SKM-1 treated with dmso at 0.1 percent for 144 hours (cell line): ENCODE data around the gene STUB1.

ENCODE experiments used
- DNase-seq: peaks from one replicate; lab custom pipeline; 2025; ENCODE audit not compliant: unreplicated experiment; lab: John Stamatoyannopoulos, UW

Gene STUB1

DNA sequence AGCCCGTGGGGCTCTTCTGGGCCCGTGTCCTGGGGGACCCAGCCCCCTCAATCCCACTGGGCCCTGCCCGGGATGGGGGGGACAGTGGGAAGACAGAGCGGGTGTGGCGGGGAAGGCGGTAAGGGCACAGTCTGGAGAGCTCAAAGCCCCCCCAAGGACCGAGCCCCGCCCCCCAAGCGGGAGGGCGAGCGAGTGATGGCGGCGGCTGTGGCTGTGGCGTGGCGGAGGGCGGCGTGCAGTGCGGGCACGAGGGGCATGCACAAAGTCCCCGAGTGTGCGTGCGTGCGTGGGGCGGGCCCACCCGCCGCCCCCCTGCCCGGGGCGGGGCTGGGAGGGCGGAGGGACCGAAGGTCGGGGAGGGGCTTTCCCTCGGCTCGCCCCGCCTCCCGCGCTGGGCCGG, 13.6 kb downstream of the STUB1 start:
- no peak for DNase-seq

DNA sequence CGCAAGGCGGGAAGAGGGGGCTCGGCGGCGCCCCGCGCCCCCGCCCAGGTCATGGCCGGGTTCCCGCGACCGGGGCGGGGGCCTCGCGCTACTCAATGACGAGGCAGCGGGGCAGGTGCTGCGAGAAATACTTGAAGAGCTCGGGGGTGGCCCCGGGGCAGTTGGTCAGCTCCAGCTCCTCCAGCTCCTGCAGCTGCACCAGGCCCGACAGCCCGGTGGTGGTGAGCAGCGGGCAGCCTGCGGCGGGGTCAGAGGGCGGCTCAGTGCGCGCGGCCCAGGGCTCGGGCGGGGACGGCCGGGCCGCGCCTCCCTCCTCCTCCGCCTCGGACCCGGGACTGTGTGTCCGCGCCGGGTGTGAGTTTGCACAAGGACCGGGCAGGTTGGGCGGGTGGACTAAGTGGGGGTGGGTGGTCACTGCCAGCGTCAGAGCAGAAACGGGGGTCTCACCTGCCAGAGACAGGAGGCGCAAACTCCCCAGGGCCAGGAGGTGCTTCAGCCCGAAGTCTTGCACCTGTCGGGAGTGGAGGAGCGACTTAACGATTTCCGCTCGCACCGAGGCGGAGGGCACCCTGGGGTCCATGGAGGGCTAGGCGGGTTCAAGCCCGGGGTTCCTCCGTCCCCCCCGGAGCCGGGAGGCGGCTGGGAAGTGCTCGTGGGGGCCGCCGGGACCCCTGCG, 14.1 kb downstream of the STUB1 start:
- no peak for DNase-seq

- no peak for DNase-seq
Observed at GRCh38 chr16:694863-695354, 14.7 kb downstream of the STUB1 start.

GRCh38 chr16:695355-696089, 15.3 kb downstream of the STUB1 start:
- no peak for DNase-seq

DNA sequence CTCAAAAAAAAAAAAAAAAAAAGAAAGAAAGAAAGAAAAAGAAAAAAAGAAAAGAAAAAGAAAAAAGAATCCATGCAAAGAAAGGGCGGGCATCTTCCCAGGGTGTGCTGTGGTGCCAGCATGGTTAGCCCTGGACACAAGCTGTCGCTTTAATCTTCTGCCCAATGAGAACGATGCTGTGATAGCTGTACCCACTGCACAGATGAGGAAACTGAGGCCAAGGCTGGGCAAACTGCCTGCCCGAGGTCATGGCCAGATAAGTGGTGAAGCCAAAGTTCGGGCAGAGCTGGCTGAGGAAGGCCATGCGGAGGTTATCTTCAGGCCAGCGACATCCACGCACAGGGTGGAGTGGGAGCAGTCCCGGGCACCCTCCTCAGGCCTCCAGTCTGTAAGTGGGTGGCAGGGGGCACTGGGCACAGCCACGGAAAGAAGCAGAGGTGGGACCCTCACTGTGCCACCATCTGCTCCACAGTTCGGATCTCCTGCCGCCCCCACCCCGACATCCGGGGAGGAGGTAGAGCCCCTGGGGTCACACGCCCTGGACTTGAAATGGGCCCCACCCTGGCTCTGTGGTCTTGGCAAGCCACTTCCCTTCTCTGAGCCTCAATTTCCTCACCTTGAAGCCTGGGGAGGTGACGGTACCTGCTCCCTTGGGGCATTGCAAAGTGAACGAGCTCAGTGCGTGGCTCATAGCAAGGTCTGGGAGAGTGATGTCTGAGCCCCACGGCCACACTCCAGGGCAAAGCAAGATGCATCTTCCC, 18.9 kb downstream of the STUB1 start:
- no peak for DNase-seq

DNA sequence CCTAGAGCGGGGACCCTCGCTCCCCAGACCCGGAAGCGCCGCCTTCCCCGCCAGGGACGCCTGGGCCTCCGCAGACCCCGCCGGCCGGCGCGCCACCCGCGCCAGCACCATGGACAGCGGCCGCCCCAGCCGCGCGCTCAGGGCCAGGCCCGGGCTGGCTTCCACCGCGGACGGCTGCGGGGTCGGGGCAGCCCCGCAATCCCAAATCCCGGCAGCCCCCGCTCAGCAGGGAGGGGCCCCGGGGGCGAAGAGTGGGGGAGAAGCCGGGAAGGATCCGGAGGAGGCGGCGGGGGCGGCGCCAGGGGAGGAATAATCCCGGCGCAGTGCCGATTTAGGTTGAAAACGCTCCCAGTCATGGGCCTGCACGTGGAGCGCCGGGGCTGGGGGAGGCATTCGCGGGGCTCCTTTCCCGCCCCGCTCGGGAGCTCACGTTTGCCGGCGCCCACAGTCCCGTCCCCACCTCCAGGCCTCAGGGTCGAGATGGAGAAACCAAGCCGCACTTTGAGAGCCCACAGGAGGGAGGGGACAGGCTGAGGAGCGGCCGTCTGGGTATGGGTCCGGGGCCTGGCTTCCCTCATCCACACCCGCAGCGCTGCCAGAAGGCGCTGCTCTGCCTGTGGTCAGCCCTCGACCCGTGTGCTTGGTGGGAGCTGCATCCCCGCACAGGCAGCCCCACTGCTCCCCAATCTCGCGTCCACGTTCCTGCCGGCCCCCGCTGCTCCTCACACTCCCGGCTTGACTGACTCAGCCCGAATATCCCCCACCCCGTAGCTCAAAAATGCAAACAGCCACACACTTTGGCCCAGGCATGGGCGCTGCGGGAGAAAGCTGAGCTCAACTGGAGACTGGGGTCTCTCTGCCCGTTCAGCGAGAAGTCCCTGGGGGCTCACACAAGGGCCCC, 20.7 kb downstream of the STUB1 start:
- no peak for DNase-seq

DNA sequence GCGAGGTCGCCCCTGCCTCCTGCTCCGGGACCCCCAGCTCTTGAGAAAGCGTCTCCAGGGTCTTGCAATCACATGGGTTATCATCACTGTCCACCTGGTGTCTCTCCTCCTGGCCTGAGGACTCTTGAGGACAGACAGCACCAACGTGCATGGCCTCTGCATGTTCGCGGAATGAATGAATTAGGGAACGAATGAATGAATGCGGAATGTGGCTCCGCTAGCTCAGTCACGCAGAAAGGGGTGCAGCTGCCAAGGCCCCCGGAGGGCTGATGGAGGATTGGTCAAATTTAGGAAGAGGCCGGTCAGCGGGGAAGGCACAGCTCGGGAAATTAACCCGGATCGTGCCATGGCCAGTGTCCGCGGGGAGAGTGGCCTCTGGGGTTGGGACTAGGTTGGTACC, 22.1 kb downstream of the STUB1 start:
- DNase-seq: no peak

DNA sequence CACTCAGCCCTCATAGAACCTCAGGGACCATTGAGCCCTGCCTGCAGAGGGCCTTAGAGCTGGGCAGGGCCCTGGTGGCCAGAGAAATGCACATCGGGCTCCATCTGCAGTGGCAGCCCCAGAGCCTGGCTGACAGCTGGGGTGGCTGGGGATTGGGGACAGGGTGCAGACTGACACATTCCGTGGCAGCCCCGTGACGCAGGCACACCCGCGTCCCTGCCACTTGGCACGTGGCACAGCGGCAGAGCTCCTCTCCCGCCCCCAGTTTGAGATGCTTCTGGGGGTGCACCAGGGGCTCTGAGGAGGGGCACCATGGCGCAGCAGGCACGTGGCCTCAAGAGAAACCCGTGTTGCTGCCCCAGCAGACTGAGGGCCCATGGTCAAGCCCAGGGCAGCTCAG, 23.2 kb downstream of the STUB1 start:
- DNase-seq: no peak

GRCh38 chr16:704047-704446, 23.8 kb downstream of the STUB1 start:
- no peak for DNase-seq

DNA sequence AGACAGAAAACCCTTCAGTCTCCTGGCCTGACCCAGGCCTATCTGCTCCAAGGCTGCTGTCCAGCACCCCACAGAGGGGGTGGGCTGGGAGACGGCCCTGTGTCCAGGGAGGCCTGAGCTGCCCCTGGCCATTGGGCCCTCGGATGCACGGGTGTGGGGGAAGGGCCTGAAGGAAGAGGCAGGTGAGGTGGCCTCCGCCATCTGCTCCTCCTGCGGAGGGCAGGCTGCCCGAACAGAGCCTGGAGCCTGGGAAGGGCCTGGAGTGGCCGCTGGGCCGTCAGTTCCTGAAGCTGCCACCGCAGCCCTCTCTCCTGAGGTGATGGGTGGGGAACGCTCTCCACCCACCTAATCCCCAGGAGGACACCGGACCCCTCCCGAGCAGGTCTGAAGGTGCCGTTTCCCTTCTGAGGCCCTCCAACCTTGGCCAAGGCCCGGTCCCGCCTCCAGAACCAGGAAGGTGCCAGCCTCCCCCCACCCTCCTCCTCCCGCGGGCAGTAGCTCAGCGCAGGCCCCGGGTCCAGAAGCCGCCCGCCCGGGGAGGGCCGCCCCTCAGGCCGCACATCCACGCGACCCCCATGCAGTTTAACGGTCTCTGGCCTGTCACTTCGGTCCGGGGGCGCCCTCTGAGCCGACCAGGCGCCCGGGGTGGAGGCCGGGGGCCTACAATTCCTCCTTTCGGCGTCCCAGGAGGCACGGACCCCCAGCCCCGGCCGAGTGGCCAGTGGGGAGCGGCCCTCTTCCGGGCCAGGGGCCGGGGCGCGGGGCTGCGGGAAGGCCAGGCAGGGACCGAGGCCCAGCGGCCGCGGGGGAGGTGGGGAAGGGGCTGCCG, 24.6 kb downstream of the STUB1 start:
- no peak for DNase-seq

GRCh38 chr16:705431-706188, 25.4 kb downstream of the STUB1 start, which contains the start of gene FBXL16:
FBXL16 (minus strand) TSS chr16:705801; CDS start chr16:697405, 8,396 bp downstream.
- DNase-seq: no peak

DNA sequence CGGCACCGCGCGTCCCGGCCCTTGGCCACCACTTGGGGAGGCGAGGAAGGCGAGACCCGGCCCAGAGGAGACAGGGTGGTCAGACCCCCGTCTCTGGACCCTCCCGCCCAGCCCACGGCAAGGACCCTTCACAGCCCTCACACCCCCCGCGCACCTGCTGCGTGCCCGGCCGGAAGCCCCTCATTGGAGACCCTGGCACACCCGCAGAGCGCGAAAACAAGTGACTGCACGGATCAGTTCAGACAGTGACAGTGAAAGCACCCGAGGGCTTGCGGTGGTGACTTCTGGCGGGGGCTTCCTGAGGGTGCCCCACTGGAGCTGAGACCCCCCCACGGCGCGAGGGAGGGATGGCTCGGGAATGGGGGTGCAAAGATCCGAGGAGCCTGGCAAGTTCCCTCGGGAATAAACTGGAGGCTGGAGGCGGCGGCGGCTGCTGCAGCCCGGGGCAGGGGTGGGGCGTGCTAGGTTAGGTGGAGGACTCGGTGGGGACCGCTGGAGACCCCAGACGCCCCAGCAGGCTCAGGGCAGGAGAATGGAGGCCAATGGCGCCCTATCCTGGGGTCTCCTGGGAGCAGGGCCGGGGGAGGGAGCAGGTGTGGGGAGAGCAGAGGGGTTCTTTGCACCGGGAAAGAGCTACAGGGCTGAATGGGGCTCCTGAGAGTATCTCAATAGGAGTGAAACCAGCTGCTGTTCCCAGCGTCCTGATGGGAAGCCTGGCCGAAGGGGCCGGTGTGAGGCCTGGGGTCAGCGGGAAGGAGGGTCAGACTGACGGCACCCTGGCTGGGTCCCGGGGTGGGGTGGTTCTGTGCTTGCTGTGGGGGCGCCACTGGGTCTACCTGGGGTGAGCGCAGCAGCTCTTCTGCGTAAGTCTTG, 26.2 kb downstream of the STUB1 start:
- no peak for DNase-seq

DNA sequence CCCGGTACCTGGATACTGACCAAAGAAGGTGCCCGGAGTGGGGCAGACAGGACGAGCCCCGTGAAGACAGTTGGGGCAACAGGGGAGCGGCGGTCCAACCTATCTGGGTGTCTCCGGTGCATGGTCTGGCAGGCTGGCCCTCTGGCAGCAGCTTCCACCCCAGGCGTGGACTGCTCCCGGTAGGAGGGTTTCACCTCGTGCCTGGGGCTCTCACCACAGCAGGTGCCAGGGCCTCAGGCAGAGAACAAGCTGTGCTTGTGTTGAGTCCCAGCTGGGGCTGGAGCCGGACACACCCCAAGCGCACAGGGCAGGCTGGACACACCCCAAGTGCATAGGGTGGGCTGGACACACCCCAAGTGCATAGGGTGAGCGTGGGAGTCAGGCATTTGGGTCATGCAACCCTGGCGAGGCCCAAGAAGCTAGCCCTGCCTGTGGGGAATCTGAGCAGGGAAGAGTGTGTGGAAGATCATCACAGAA, 26.9 kb downstream of the STUB1 start:
- DNase-seq: no peak

GRCh38 chr16:708019-708418, 27.8 kb downstream of the STUB1 start:
- no peak for DNase-seq

GRCh38 chr16:708959-709358, 28.7 kb downstream of the STUB1 start:
- DNase-seq: no peak

DNA sequence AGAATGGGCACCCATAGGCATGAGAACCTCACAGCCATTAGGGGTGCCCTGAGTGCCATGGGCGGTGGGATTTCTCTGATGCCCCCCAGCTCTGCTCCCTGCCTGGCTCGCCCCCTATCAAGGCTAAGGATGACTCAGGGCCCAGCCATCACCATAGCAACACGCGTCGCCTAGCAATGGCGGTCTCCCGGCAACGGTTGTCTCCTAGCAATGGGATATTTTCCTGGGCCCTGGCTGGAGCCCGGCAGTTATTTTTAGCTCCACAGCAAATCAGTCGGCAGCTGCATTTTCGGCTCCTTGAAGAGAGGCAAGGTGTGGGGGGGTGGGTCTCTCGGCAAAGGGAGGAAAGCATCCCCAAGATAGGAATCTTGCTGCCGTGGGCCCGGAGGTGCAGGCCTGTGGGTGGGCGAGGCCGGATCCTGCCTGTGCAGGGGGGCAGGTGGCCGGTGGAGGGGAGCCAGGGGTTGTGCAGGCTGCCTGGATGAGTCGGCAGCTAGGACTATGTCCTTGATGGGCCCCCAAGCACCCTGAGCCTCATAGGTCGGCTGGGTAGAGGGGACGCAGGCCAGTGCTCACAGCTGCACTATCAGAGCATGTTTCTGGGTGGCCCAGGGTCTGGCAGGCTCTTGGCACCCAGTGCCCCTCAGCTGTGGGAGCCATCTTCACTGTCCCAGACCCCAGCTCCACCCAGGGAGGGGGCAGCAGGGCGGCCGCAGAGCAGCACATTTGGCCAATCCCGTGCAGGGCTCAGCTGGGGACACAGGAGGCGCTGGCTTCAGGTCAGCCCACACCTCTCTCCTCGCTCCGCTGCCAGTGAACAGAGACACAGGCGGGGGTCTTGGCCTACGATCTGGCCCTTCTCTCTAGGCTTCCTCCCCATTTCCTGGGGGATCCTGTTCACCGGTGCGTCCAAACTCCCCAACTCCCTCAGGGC, 29.6 kb downstream of the STUB1 start:
- no peak for DNase-seq

DNA sequence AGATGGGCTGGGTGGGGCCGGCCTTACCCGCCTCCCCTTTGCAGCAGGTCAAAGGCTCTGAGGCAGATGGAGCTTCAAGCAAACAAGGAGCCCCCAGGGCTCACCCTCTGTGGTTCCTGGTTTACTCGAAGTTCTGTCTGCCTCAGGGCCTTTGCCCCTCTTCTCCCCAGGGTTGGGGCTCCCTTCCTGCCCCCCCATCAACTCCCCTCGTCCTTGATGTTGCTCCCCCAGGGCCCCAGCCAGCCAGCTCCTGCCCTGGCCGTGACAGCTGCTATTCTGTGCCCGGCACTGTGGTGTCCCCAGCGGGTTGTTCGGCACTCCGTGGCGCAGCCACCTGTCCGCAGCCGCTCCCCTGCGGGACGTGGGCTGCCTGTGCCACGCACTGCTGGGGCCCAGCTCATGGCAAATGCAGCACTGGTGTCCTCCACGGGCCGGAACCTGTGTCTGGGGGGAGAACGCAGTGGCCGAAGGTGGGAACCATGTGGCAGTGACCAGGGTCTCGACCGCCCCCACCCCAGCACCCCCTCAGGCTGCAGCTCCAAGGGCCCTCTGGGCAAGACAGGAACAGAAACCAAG, 30.4 kb downstream of the STUB1 start:
- no peak for DNase-seq
